Measurements from ENCODE around the gene ZFP36L2.
A peak's percentile ranks its signal among the peaks of the same experiment; 100 is the strongest.

ZFP36L2 gene

GRCh38 chr2:43186679-43187374 is 39.6 kb downstream of the ZFP36L2 start:
- no peak for DNase-seq (ENCODE audit: low read depth, low spot score)
- TF ChIP-seq CTCF (IDR thresholded peaks at IDR 0.05; ENCODE audit: low read depth, low read length): no peak
- in situ Hi-C loops (cut with HindIII; ENCODE audit: low sequenced_read_pairs): no loop called here
- no peak overlapping the region for H3K4me3 ChIP-seq (ENCODE audit: low read depth, low read length)

GRCh38 chr2:43186321-43186678 is 40.1 kb downstream of the ZFP36L2 start:
- H3K4me3 ChIP-seq (ENCODE audit: low read depth, low read length): no peak overlapping the region
- DNase-seq (ENCODE audit: low read depth, low spot score): no peak
- no peak for TF ChIP-seq CTCF (IDR thresholded peaks at IDR 0.05; ENCODE audit: low read depth, low read length)
- in situ Hi-C loops (cut with HindIII; ENCODE audit: low sequenced_read_pairs): no loop called here

GRCh38 chr2:43185146-43185545 is 41.3 kb downstream of the ZFP36L2 start:
- H3K4me3 ChIP-seq (ENCODE audit: low read depth, low read length): no peak overlapping the region
- DNase-seq (ENCODE audit: low read depth, low spot score): peak; percentile 55
- in situ Hi-C loops (cut with HindIII; ENCODE audit: low sequenced_read_pairs): no loop called here
- TF ChIP-seq CTCF (IDR thresholded peaks at IDR 0.05; ENCODE audit: low read depth, low read length): no peak

GRCh38 chr2:43184339-43184895 is 42.0 kb downstream of the ZFP36L2 start:
- H3K4me3 ChIP-seq (ENCODE audit: low read depth, low read length): no peak overlapping the region
- no peak for TF ChIP-seq CTCF (IDR thresholded peaks at IDR 0.05; ENCODE audit: low read depth, low read length)
- peak; percentile 72 for DNase-seq (ENCODE audit: low read depth, low spot score)
- in situ Hi-C loops (cut with HindIII; ENCODE audit: low sequenced_read_pairs): no loop called here

GRCh38 chr2:43183743-43184142 is 42.7 kb downstream of the ZFP36L2 start:
- no peak overlapping the region for H3K4me3 ChIP-seq (ENCODE audit: low read depth, low read length)
- in situ Hi-C loops (cut with HindIII; ENCODE audit: low sequenced_read_pairs): no loop called here
- no peak for TF ChIP-seq CTCF (IDR thresholded peaks at IDR 0.05; ENCODE audit: low read depth, low read length)
- DNase-seq (ENCODE audit: low read depth, low spot score): no peak

- in situ Hi-C loops (cut with HindIII; ENCODE audit: low sequenced_read_pairs): no loop called here
- TF ChIP-seq CTCF (IDR thresholded peaks at IDR 0.05; ENCODE audit: low read depth, low read length): no peak
- DNase-seq (ENCODE audit: low read depth, low spot score): no peak
- no peak overlapping the region for H3K4me3 ChIP-seq (ENCODE audit: low read depth, low read length)
Observed at GRCh38 chr2:43180897-43181296, 45.5 kb downstream of the ZFP36L2 start.
